ENCODE measurements around the gene HMGN4. TPM values are rescaled to one million over a fixed set of nuclear protein-coding genes. Genes with fewer than 3 reads are reported as not detected.

Gene HMGN4
- total and polyA plus RNA-seq, 2 of the 8 experiments (the other 6 are each of a cell fraction or from before 2014, with no cell fraction given), result 23.4 to 66.4 TPM

GRCh38 chr6:26521600-26522391, 16.4 kb upstream of the HMGN4 start:
- Histone ChIP-seq H3K4ac (replicated peaks; ENCODE audit: insufficient read length, low read depth, low read length) (peak overlapping the region; percentile 91), H3K4me1 (replicated peaks in 1 of 4; ENCODE audit: control insufficient read depth in 3 of 4, insufficient read depth in 4 of 4, low read length in 3 of 4) (peaks cover 0 to 3% (median 2%) of the 10 kb centered on the region in 4 experiments; a peak in 2 of 7 replicates), H2AFZ (ENCODE audit: low read length) (peak overlapping the region; percentile 92), H2BK12ac (ENCODE audit: low read depth, low read length) (0 out of 2 replicates have a peak overlapping the region, but pooled peaks have one; percentile 18), H3K27ac (ENCODE audit: low read depth, low read length) (peak overlapping the region; percentile 84), H3K36me3 (ENCODE audit: control insufficient read depth in 2 of 4, insufficient read depth in 4 of 4, low read length in 3 of 4) (no peaks in the 10 kb centered on the region), H4K5ac (ENCODE audit: insufficient read length, low read depth, low read length) (peak overlapping the region; percentile 83), H3K79me2 (ENCODE audit: control insufficient read depth in 1 of 2, insufficient read depth in 2 of 2, low read length in 2 of 2) (peaks cover 0 to 9% of the 10 kb centered on the region in 2 experiments; a peak in 2 of 4 replicates), H3K4me3 (ENCODE audit: extremely low read depth in 1 of 4, insufficient read depth in 2 of 4, low read depth in 3 of 4, low read length in 4 of 4) (peak overlapping the region; percentile 58 to 94 (median 84)), H2BK15ac (ENCODE audit: low read length) (no peak overlapping the region), H3K79me1 (ENCODE audit: low read depth, low read length) (no peaks in the 10 kb centered on the region), H3K56ac (replicated peaks; ENCODE audit: insufficient read length, low read depth, low read length) (peak overlapping the region; percentile 53), H3K4me2 (ENCODE audit: insufficient read depth in 1 of 2, low read depth in 2 of 2, low read length in 2 of 2) (peak overlapping the region; percentile 84 to 85), H3K23me2 (ENCODE audit: low read depth, low read length) (peaks cover 3% of the 10 kb centered on the region; the same call in 1 of the 2 replicates), H2BK5ac (ENCODE audit: low read depth, low read length) (peak overlapping the region; percentile 90), H2BK20ac (ENCODE audit: low read length) (no peak overlapping the region), H3K27me3 (replicated peaks in 1 of 4; ENCODE audit: control insufficient read depth in 3 of 4, extremely low read depth in 1 of 4, insufficient read depth in 3 of 4, low read length in 3 of 4) (no peaks in the 10 kb centered on the region), H3K18ac (ENCODE audit: extremely low read depth, low read length) (peak overlapping the region; percentile 90), H4K8ac (ENCODE audit: extremely low read depth, insufficient read depth, low read length) (peak overlapping the region; percentile 90; the same call in 1 of the 2 replicates), H4K20me1 (replicated peaks in 1 of 2; ENCODE audit: control insufficient read depth in 1 of 2, insufficient read depth in 2 of 2, low read length in 2 of 2) (no peaks in the 10 kb centered on the region), H3K9me3 (ENCODE audit: insufficient read depth in 2 of 2, low read depth in 1 of 2, low read length in 1 of 2) (no peaks in the 10 kb centered on the region), H3K14ac (ENCODE audit: insufficient read length) (no peak overlapping the region), H4K91ac (replicated peaks; ENCODE audit: insufficient read length, low read length) (peak overlapping the region; percentile 93), H2BK120ac (replicated peaks; ENCODE audit: low read depth, low read length) (no peak overlapping the region), H3K9ac (replicated peaks in 1 of 4; ENCODE audit: extremely low read depth in 1 of 4, low read depth in 3 of 4, low read length in 3 of 4) (peak overlapping the region; percentile 74 to 88 (median 80)), H2AK5ac (ENCODE audit: low read depth, low read length) (no peak overlapping the region), H3K23ac (ENCODE audit: insufficient read length) (no peak overlapping the region)
- peak in 1 of 2 experiments; percentile 87 for DNase-seq (ENCODE audit: low read depth in 1 of 2, low spot score in 2 of 2)
- ChIA-PET POLR2A (ENCODE audit: partially characterized antibody) (interaction anchor here (0.8 to 2.8 kb wide), 14 partner anchors 9 to 191 kb away, joined by 3 to 36 read pairs (median 3); partner anchors contain the start of genes BTN1A1 and HMGN4), CTCF (ENCODE audit: partially characterized antibody) (interaction anchor here (1.0 to 1.2 kb wide), 4 partner anchors 8 to 50 kb away, joined by 3 to 4 read pairs (median 3); no protein-coding TSS in a partner anchor)
- FAIRE-seq, result no peak
- 2% methylated on average over 50 of the region's 74 CpGs; no CpG with 5 or more reads in 1 of the 2 experiments for WGBS, 2 experiments (ENCODE audit: extremely low coverage in 1 of 2, insufficient coverage in 1 of 2, insufficient read length in 1 of 2, insufficient replicate concordance in 2 of 2, low coverage in 1 of 2, low lambda C conversion rate in 2 of 2, missing lambda C conversion rate in 1 of 2)
- no peak for TF ChIP-seq USF2 (IDR thresholded peaks at IDR 0.05; ENCODE audit: low read length)
- TF ChIP-seq SRF (IDR thresholded peaks at IDR 0.05; ENCODE audit: low read depth, low read length), result no peak
- TF ChIP-seq TEAD4 (IDR thresholded peaks at IDR 0.05; ENCODE audit: low read depth, low read length), result no peak
- TF ChIP-seq SIRT6 (IDR thresholded peaks at IDR 0.05; ENCODE audit: low read length), result no peak
- TF ChIP-seq POLR2AphosphoS5 (IDR thresholded peaks at IDR 0.05; ENCODE audit: low read depth, low read length), result peak; percentile 61
- TF ChIP-seq YY1 (IDR thresholded peaks at IDR 0.05; ENCODE audit: low read depth, low read length), result peak; percentile 83
- 0 out of 4 replicates have a peak, but pooled peaks of 1 of the 2 experiments have one; percentile 66 for TF ChIP-seq HDAC2 (IDR thresholded peaks at IDR 0.05; ENCODE audit: borderline replicate concordance in 1 of 2, low read depth in 2 of 2, low read length in 2 of 2)
- no peak for TF ChIP-seq CBX8 (IDR thresholded peaks at IDR 0.05; ENCODE audit: borderline replicate concordance, low read depth, low read length)
- TF ChIP-seq MAFK (IDR thresholded peaks at IDR 0.05; ENCODE audit: low read depth, low read length), result no peak
- no peak for TF ChIP-seq ATF3 (IDR thresholded peaks at IDR 0.05; ENCODE audit: insufficient read depth, low read depth, low read length)
